HCT116 (cell line): ENCODE data around the gene VIPR2. TPM values are rescaled to one million over a fixed set of nuclear protein-coding genes. Genes with fewer than 3 reads are reported as not detected.
A peak's percentile ranks its signal among the peaks of the same experiment; 100 is the strongest.

Experiments
- ATAC-seq: fragments of 200-7000 bp; cut with Tn5 transposase; 2 replicates; pipeline ENCODE4 v1.9.1; 2020; ENCODE audit warnings: mild to moderate bottlenecking, moderate library complexity
- BruUV-seq: library from RNA; stranded (reverse); fragments of 400-500 nt; replicated peaks from 2 replicates; lab custom pipeline; 2021; lab: Mats Ljungman, UMichigan
- CTCF ChIA-PET: fragments of 300-600 bp; sonication (Branson Sonifier 250); formaldehyde crosslinking; loops from one replicate; lab custom pipeline; 2021; ENCODE audit warnings: antibody characterized with exemption; lab: Charles Lee
- POLR2A ChIA-PET: fragments of 300-600, 350-600 bp; sonication (Branson Sonifier 250); formaldehyde crosslinking; loops from one replicate; lab custom pipeline; 2021; ENCODE audit warnings: antibody characterized with exemption; lab: Charles Lee
- RAD21 ChIA-PET, 2 experiments: fragments of 300-600 bp; sonication (Branson Sonifier 250); formaldehyde crosslinking; loops; one replicate each; lab custom pipeline; 2023; ENCODE audit warnings: low total read pairs in 2 of 2; ENCODE audit not compliant: uncharacterized antibody in 2 of 2, unreplicated experiment in 2 of 2, low non-redundant PET in 1 of 2; lab: Charles Lee
- DNase-seq: peaks from one replicate; pipeline ENCODE4 v3.0.0-alpha.2; 2010; ENCODE audit warnings: low read depth, low spot score
- H2AFZ ChIP-seq: fragments of 200-600 bp; shearing (Covaris generic), sonication (generic); 2 replicates; pipeline ENCODE4 v1.6.1; 2017; ENCODE audit warnings: low read depth, mixed run types, mixed read lengths, antibody characterized with exemption, low read length; ENCODE audit not compliant: poor library complexity, severe bottlenecking
- H3K27ac ChIP-seq: 2 replicates; pipeline ENCODE4 v1.5.1; 2012; ENCODE audit warnings: low read depth, low read length
- H3K27me3 ChIP-seq: fragments of 200-600 bp; sonication (generic); 2 replicates; pipeline ENCODE4 v1.6.1; 2016; ENCODE audit warnings: mixed run types, low read length, mixed read lengths; ENCODE audit not compliant: insufficient read depth
- H3K36me3 ChIP-seq, 2 experiments: fragments of 200-500 bp in 1 of 2; fragments of 200-600 bp in 1 of 2; sonication (Bioruptor generic) in 1 of 2; sonication (generic) in 1 of 2; 2 replicates each; pipeline versions ENCODE4 v1.5.1 to v1.6.1; 2014 to 2016; ENCODE audit warnings: low read length in 2 of 2, inconsistent platforms in 1 of 2, mixed read lengths in 1 of 2, mixed run types in 1 of 2; ENCODE audit not compliant: insufficient read depth in 2 of 2, control insufficient read depth in 1 of 2
- H3K4me1 ChIP-seq, 2 experiments: fragments of 200-600 bp in 1 of 2; sonication (generic) in 1 of 2; 2 replicates each; pipeline versions ENCODE4 v1.5.1 to v1.6.1; 2012 to 2017; ENCODE audit warnings: low read length in 2 of 2, inconsistent platforms in 1 of 2, mild to moderate bottlenecking in 1 of 2, mixed read lengths in 1 of 2, mixed run types in 1 of 2, moderate library complexity in 1 of 2; ENCODE audit not compliant: insufficient read depth in 2 of 2, control insufficient read depth in 1 of 2
- H3K4me2 ChIP-seq: fragments of 200-600 bp; sonication (generic); 2 replicates; pipeline ENCODE4 v1.6.1; 2017; ENCODE audit warnings: mixed run types, low read length, mixed read lengths
- H3K4me3 ChIP-seq, 2 experiments: fragments of 200-600 bp in 1 of 2; sonication (generic) in 1 of 2; replicated peaks in 1 of 2; 2 replicates each; pipeline ENCODE4 v1.5.1; 2011 to 2016; ENCODE audit warnings: low read length in 2 of 2, control low read depth in 1 of 2, low read depth in 1 of 2, mild to moderate bottlenecking in 1 of 2, mixed read lengths in 1 of 2, mixed run types in 1 of 2
- H3K79me2 ChIP-seq: fragments of 200-600 bp; sonication (generic); 2 replicates; pipeline ENCODE4 v1.6.1; 2017; ENCODE audit warnings: mild to moderate bottlenecking, mixed run types, low read length, moderate library complexity, mixed read lengths; ENCODE audit not compliant: insufficient read depth
- H3K9ac ChIP-seq: fragments of 200-600 bp; sonication (generic); 2 replicates; pipeline ENCODE4 v1.6.1; 2016; ENCODE audit warnings: low read length, mixed read lengths
- H3K9me2 ChIP-seq: fragments of 200-600 bp; sonication (generic), shearing (Covaris generic); 2 replicates; pipeline ENCODE4 v1.6.1; 2017; ENCODE audit warnings: mixed run types, mild to moderate bottlenecking, moderate library complexity; ENCODE audit not compliant: insufficient read depth
- H3K9me3 ChIP-seq, 2 experiments: fragments of 200-500 bp in 1 of 2; fragments of 200-600 bp in 1 of 2; sonication (Bioruptor generic) in 1 of 2; sonication (generic) in 1 of 2; 2 replicates each; pipeline ENCODE4 v1.6.1; 2014 to 2017; ENCODE audit warnings: low read length in 2 of 2, mixed read lengths in 2 of 2, inconsistent platforms in 1 of 2, low read depth in 1 of 2, mild to moderate bottlenecking in 1 of 2, mixed run types in 1 of 2, moderate library complexity in 1 of 2; ENCODE audit not compliant: control insufficient read depth in 1 of 2, insufficient read depth in 1 of 2
- H4K20me1 ChIP-seq: fragments of 200-600 bp; sonication (generic), shearing (Covaris generic); 2 replicates; pipeline ENCODE4 v1.6.1; 2017; ENCODE audit warnings: mixed run types, mild to moderate bottlenecking, moderate library complexity; ENCODE audit not compliant: insufficient read depth
- CBX3 ChIP-seq: IDR thresholded peaks from 2 replicates; pipeline ENCODE4 v1.6.1; 2012; ENCODE audit warnings: low read depth
- EGR1 ChIP-seq: IDR thresholded peaks from 2 replicates; pipeline ENCODE4 v1.6.1; 2012; ENCODE audit warnings: low read depth
- EZH2 ChIP-seq: fragments of 200-600 bp; sonication (generic); IDR thresholded peaks from 2 replicates; pipeline ENCODE4 v1.6.1; 2017; ENCODE audit warnings: antibody characterized with exemption, mixed run types
- JUND ChIP-seq: IDR thresholded peaks from 2 replicates; pipeline ENCODE4 v1.6.1; 2012
- RAD21 ChIP-seq: IDR thresholded peaks from 2 replicates; pipeline ENCODE4 v1.6.1; 2012; ENCODE audit warnings: low read depth, mild to moderate bottlenecking
- SIN3A ChIP-seq: IDR thresholded peaks from 2 replicates; pipeline ENCODE4 v1.6.1; 2012; ENCODE audit warnings: low read depth
- SRF ChIP-seq: IDR thresholded peaks from 2 replicates; pipeline ENCODE4 v1.6.1; 2012; ENCODE audit warnings: low read depth
- TCF7L2 ChIP-seq: IDR thresholded peaks from 2 replicates; pipeline ENCODE4 v1.7.0; 2011; ENCODE audit warnings: borderline replicate concordance, inconsistent platforms; ENCODE audit not compliant: insufficient read depth, insufficient read length; ENCODE audit errors: extremely low read depth
- ZFX ChIP-seq: fragments of 450-650 bp; IDR thresholded peaks from 2 replicates; pipeline ENCODE4 v1.6.1; 2017
- intact Hi-C: fragments of 100-400 bp; cut with micrococcal nuclease; formaldehyde crosslinking; loops from 2 replicates; pipeline ENCODE4 v1.10.0; 2022
- total RNA-seq: library from RNA; stranded (reverse); gene quantifications from one replicate; pipeline ENCODE4 v1.2.1, GENCODE V29; 2021; ENCODE audit not compliant: unreplicated experiment
- TF ChIP-seq, protein P1 (sequence below): IDR thresholded peaks from 2 replicates; pipeline ENCODE4 v1.6.1; 2011; ENCODE audit warnings: mild to moderate bottlenecking, low read length, moderate library complexity; ENCODE audit not compliant: insufficient replicate concordance; ENCODE audit errors: extremely low read depth
- TF ChIP-seq, protein P2 (sequence below): IDR thresholded peaks from 2 replicates; pipeline ENCODE4 v1.6.1; 2012; ENCODE audit warnings: low read depth

Gene VIPR2
- total RNA-seq, 1 experiment from 2014 or later, result 0.10 TPM

DNA sequence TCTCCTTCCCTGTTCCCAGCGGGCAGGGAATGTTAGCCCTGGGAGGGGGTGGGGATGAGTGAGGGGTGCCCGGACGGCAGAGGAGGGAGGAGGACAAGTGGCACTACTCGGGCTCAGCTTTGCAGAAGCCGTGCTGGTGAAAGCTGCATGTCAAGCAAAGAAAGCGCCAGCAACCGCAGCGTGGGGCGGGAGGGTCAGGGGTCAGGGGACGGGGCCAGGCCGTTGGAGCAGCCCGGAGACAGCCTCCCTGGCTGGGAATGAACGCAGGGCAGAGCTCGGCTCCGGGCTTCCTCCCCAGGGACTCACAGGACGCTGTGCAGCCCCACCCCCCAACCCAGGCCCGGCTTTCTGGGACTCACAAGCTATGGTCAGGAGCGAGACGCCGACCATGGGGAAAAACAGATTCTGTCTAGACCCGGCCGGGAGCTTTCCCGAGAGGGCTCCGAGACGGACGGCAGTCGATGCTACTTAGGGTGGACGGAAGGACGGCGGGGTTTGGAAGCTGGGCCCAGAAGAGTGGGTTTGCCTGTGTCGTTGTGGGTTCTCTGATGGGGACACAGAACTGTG lies 113.4 kb downstream of the VIPR2 start:
- Histone ChIP-seq H3K36me3 (no peaks in the 10 kb centered on the region), H3K27me3 (no peaks in the 10 kb centered on the region), H3K4me1 (peaks cover 0 to 17% of the 10 kb centered on the region in 2 experiments; a peak in 1 of 4 replicates), H3K9me2 (no peaks in the 10 kb centered on the region), H3K4me2 (peak overlapping the region; percentile 96), H2AFZ (peak overlapping the region; percentile 93), H3K9ac (peak overlapping the region; percentile 71), H3K27ac (peak overlapping the region; percentile 66; the same call in 1 of the 2 replicates), H3K9me3 (no peaks in the 10 kb centered on the region), H4K20me1 (no peaks in the 10 kb centered on the region), H3K4me3 (peak overlapping the region; percentile 51 to 76), H3K79me2 (no peaks in the 10 kb centered on the region)
- intact Hi-C loops, result no loop called here
- TF ChIP-seq, protein P1, sequence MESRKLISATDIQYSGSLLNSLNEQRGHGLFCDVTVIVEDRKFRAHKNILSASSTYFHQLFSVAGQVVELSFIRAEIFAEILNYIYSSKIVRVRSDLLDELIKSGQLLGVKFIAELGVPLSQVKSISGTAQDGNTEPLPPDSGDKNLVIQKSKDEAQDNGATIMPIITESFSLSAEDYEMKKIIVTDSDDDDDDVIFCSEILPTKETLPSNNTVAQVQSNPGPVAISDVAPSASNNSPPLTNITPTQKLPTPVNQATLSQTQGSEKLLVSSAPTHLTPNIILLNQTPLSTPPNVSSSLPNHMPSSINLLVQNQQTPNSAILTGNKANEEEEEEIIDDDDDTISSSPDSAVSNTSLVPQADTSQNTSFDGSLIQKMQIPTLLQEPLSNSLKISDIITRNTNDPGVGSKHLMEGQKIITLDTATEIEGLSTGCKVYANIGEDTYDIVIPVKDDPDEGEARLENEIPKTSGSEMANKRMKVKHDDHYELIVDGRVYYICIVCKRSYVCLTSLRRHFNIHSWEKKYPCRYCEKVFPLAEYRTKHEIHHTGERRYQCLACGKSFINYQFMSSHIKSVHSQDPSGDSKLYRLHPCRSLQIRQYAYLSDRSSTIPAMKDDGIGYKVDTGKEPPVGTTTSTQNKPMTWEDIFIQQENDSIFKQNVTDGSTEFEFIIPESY, result no peak
- TF ChIP-seq SRF (no peak), EZH2 (no peak)
- POLR2A ChIA-PET, result interaction anchor here (0.9 to 1.1 kb wide), 2 partner anchors 12 to 173 kb away, joined by 3 read pairs; no protein-coding TSS in a partner anchor
- CTCF ChIA-PET, result interaction anchor here (1.0 kb wide), 1 partner anchor 111 kb away, joined by 4 read pairs; no protein-coding TSS in a partner anchor
- RAD21 ChIA-PET, result no interaction called here
- BruUV-seq, result no TSS peak
- peak; percentile 10; the same call in 1 of the 2 replicates for ATAC-seq
- DNase-seq, result no peak

DNA sequence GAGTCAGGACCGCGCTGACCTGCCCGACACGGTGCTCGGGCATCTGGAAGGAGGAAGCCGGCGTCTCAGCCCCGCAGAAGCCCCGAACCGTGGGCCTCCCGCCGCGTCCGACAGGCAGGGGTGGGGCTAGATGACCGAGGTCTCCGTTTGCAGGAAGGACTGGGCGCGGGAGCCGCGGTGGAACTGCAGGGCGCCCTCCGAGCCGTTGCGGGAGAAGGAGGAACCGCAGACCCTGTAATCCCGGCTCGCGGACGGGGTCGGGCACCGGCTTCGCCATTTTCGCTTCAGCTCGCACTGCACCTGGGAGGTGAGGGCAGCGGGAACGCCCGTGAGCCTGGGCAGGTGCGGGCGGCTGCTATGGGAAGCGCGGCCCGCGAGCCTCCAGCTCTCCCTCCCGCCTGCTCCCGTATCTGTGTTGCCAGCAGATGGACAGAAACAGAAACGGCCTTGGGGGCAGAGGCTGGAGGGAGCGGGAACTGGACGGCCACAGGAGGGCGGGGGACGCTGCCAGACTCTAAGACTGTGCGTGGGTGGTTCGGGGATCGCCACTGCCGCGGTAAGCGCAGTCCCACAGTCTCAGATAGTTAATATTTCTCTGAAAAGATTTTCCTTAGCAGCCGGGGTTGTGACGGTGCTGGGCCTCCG lies 114.1 kb downstream of the VIPR2 start:
- H3K4me2 ChIP-seq, result peak overlapping the region; percentile 96
- no peaks in the 10 kb centered on the region for H3K27me3 ChIP-seq
- BruUV-seq, result TSS peak; percentile 66
- ATAC-seq (peak; percentile 84), DNase-seq (peak; percentile 27)
- no peaks in the 10 kb centered on the region for H3K79me2 ChIP-seq
- H2AFZ ChIP-seq, result peak overlapping the region; percentile 93
- H3K9ac ChIP-seq, result peak overlapping the region; percentile 71
- no peaks in the 10 kb centered on the region for H3K9me3 ChIP-seq
- ChIA-PET RAD21 (no interaction called here), POLR2A (interaction anchor here (0.9 to 1.1 kb wide), 2 partner anchors 11 to 173 kb away, joined by 3 read pairs; no protein-coding TSS in a partner anchor), CTCF (interaction anchor here (1.0 kb wide), 1 partner anchor 112 kb away, joined by 4 read pairs; no protein-coding TSS in a partner anchor)
- H3K27ac ChIP-seq, result peak overlapping the region; percentile 66; the same call in 1 of the 2 replicates
- H4K20me1 ChIP-seq, result no peaks in the 10 kb centered on the region
- H3K9me2 ChIP-seq, result no peaks in the 10 kb centered on the region
- intact Hi-C loops, result no loop called here
- H3K4me1 ChIP-seq, result peaks cover 0 to 17% of the 10 kb centered on the region in 2 experiments; a peak in 1 of 4 replicates
- H3K36me3 ChIP-seq, result no peaks in the 10 kb centered on the region
- peak overlapping the region; percentile 51 to 76 for H3K4me3 ChIP-seq
- TF ChIP-seq SIN3A, result no peak
- TF ChIP-seq JUND, result no peak
- TF ChIP-seq, protein P2, sequence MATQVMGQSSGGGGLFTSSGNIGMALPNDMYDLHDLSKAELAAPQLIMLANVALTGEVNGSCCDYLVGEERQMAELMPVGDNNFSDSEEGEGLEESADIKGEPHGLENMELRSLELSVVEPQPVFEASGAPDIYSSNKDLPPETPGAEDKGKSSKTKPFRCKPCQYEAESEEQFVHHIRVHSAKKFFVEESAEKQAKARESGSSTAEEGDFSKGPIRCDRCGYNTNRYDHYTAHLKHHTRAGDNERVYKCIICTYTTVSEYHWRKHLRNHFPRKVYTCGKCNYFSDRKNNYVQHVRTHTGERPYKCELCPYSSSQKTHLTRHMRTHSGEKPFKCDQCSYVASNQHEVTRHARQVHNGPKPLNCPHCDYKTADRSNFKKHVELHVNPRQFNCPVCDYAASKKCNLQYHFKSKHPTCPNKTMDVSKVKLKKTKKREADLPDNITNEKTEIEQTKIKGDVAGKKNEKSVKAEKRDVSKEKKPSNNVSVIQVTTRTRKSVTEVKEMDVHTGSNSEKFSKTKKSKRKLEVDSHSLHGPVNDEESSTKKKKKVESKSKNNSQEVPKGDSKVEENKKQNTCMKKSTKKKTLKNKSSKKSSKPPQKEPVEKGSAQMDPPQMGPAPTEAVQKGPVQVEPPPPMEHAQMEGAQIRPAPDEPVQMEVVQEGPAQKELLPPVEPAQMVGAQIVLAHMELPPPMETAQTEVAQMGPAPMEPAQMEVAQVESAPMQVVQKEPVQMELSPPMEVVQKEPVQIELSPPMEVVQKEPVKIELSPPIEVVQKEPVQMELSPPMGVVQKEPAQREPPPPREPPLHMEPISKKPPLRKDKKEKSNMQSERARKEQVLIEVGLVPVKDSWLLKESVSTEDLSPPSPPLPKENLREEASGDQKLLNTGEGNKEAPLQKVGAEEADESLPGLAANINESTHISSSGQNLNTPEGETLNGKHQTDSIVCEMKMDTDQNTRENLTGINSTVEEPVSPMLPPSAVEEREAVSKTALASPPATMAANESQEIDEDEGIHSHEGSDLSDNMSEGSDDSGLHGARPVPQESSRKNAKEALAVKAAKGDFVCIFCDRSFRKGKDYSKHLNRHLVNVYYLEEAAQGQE, result no peak
- TF ChIP-seq RAD21, result peak; percentile 27
- TF ChIP-seq CBX3, result no peak
- peak; percentile 94 for TF ChIP-seq EGR1
- TF ChIP-seq TCF7L2, result no peak
- peak; percentile 26; the same call in 1 of the 2 replicates for TF ChIP-seq ZFX
